H1 (cell line): ENCODE results near the gene RCOR2. TPM values are rescaled to one million over a fixed set of nuclear protein-coding genes. Genes with fewer than 3 reads are reported as not detected.

Experiments
- CTCF ChIA-PET: fragments of 300-600 bp; sonication (Branson Sonifier 250); formaldehyde crosslinking; loops from one replicate; lab custom pipeline; 2021; ENCODE audit not compliant: partially characterized antibody; lab: Charles Lee
- POLR2A ChIA-PET: fragments of 300-600 bp; sonication (Branson Sonifier 250); formaldehyde crosslinking; loops from one replicate; lab custom pipeline; 2021; ENCODE audit warnings: inconsistent platforms; ENCODE audit not compliant: partially characterized antibody; lab: Charles Lee
- DNase-seq, 2 experiments: peaks; one replicate each; pipeline versions ENCODE4 v3.0.0 to v3.0.0-alpha.2; 2010 to 2022; ENCODE audit warnings: low spot score in 2 of 2, low read depth in 1 of 2, mixed read lengths in 1 of 2
- FAIRE-seq: peaks from 2 replicates; lab custom pipeline; 2011; peaks lifted over from hg19 to GRCh38; lab: Jason Lieb, UNC
- H2AFZ ChIP-seq: 2 replicates; pipeline ENCODE4 v1.8.1; 2012; ENCODE audit warnings: low read length, inconsistent platforms
- H2AK5ac ChIP-seq: 2 replicates; pipeline ENCODE4 v1.6.1; 2013; ENCODE audit warnings: low read depth, low read length
- H2BK120ac ChIP-seq: replicated peaks from 2 replicates; pipeline ENCODE3; 2013; ENCODE audit warnings: low read depth, low read length, inconsistent platforms
- H2BK12ac ChIP-seq: 2 replicates; pipeline ENCODE4 v1.6.1; 2013; ENCODE audit warnings: low read depth, low read length
- H2BK15ac ChIP-seq: 2 replicates; pipeline ENCODE4 v1.6.1; 2013; ENCODE audit warnings: low read length
- H2BK20ac ChIP-seq: 2 replicates; pipeline ENCODE4 v1.6.1; 2013; ENCODE audit warnings: low read length
- H2BK5ac ChIP-seq: 2 replicates; pipeline ENCODE4 v1.6.1; 2013; ENCODE audit warnings: low read depth, low read length
- H3K14ac ChIP-seq: 2 replicates; pipeline ENCODE4 v1.6.1; 2013; ENCODE audit warnings: inconsistent platforms; ENCODE audit not compliant: insufficient read length
- H3K18ac ChIP-seq: 2 replicates; pipeline ENCODE4 v1.6.1; 2013; ENCODE audit warnings: low read length; ENCODE audit errors: extremely low read depth
- H3K23ac ChIP-seq: 2 replicates; pipeline ENCODE4 v1.6.1; 2013; ENCODE audit warnings: inconsistent platforms; ENCODE audit not compliant: insufficient read length
- H3K23me2 ChIP-seq: 2 replicates; pipeline ENCODE4 v1.6.1; 2013; ENCODE audit warnings: low read depth, low read length
- H3K27ac ChIP-seq: 2 replicates; pipeline ENCODE4 v1.6.1; 2011; ENCODE audit warnings: low read depth, low read length, inconsistent platforms
- H3K27me3 ChIP-seq, 4 experiments: replicated peaks in 1 of 4; 1 replicate in 1 of 4; 2 replicates in 3 of 4; pipeline versions ENCODE4 v1.6.1 to v1.8.1; 2011 to 2013; ENCODE audit warnings: low read length in 3 of 4, mild to moderate bottlenecking in 3 of 4, inconsistent platforms in 2 of 4, mixed read lengths in 2 of 4, moderate library complexity in 1 of 4; ENCODE audit not compliant: control insufficient read depth in 3 of 4, insufficient read depth in 3 of 4; ENCODE audit errors: extremely low read depth in 1 of 4
- H3K36me3 ChIP-seq, 4 experiments: 2 replicates each; pipeline versions ENCODE4 v1.6.1 to v1.8.1; 2011 to 2013; ENCODE audit warnings: mild to moderate bottlenecking in 4 of 4, low read length in 3 of 4, moderate library complexity in 2 of 4, control low read depth in 1 of 4, inconsistent platforms in 1 of 4; ENCODE audit not compliant: insufficient read depth in 4 of 4, control insufficient read depth in 2 of 4
- H3K4ac ChIP-seq: replicated peaks from 2 replicates; pipeline ENCODE3; 2013; ENCODE audit warnings: low read length, low read depth, mixed read lengths, inconsistent platforms; ENCODE audit not compliant: insufficient read length
- H3K4me1 ChIP-seq, 4 experiments: replicated peaks in 1 of 4; 1 replicate in 1 of 4; 2 replicates in 3 of 4; pipeline versions ENCODE4 v1.6.1 to v1.8.1; 2011 to 2013; ENCODE audit warnings: low read length in 3 of 4, inconsistent platforms in 2 of 4, mixed read lengths in 1 of 4; ENCODE audit not compliant: insufficient read depth in 4 of 4, control insufficient read depth in 3 of 4
- H3K4me2 ChIP-seq, 2 experiments: 2 replicates each; pipeline versions ENCODE4 v1.6.1 to v1.8.1; 2011 to 2013; ENCODE audit warnings: low read depth in 2 of 2, low read length in 2 of 2, control low read depth in 1 of 2, inconsistent platforms in 1 of 2, mild to moderate bottlenecking in 1 of 2; ENCODE audit not compliant: insufficient read depth in 1 of 2
- H3K4me3 ChIP-seq, 4 experiments: fragments of 200-600, 300-600 bp in 1 of 4; sonication (generic), shearing (Covaris generic), sonication (Bioruptor Twin) in 1 of 4; 2 replicates each; pipeline versions ENCODE4 v1.5.1 to v1.8.1; 2011 to 2016; ENCODE audit warnings: low read length in 4 of 4, low read depth in 3 of 4, control low read depth in 2 of 4, inconsistent platforms in 2 of 4, mild to moderate bottlenecking in 2 of 4, mixed read lengths in 1 of 4, moderate library complexity in 1 of 4; ENCODE audit not compliant: insufficient read depth in 2 of 4; ENCODE audit errors: extremely low read depth in 1 of 4
- H3K56ac ChIP-seq: replicated peaks from 2 replicates; pipeline ENCODE3; 2013; ENCODE audit warnings: low read depth, mild to moderate bottlenecking, mixed read lengths, low read length, inconsistent platforms; ENCODE audit not compliant: insufficient read length
- H3K79me1 ChIP-seq: 2 replicates; pipeline ENCODE4 v1.6.1; 2013; ENCODE audit warnings: low read depth, low read length, control low read depth
- H3K79me2 ChIP-seq, 2 experiments: 2 replicates each; pipeline versions ENCODE4 v1.6.1 to v1.8.1; 2012 to 2013; ENCODE audit warnings: low read length in 2 of 2, mild to moderate bottlenecking in 2 of 2, inconsistent platforms in 1 of 2; ENCODE audit not compliant: insufficient read depth in 2 of 2, control insufficient read depth in 1 of 2
- H3K9ac ChIP-seq, 4 experiments: replicated peaks in 1 of 4; 1 replicate in 1 of 4; 2 replicates in 3 of 4; pipeline versions ENCODE4 v1.6.1 to v1.8.1; 2011 to 2013; ENCODE audit warnings: low read depth in 3 of 4, low read length in 3 of 4, control low read depth in 2 of 4, mild to moderate bottlenecking in 2 of 4, moderate library complexity in 2 of 4, inconsistent platforms in 1 of 4; ENCODE audit errors: extremely low read depth in 1 of 4
- H3K9me3 ChIP-seq, 2 experiments: 2 replicates each; pipeline versions ENCODE4 v1.6.1 to v1.8.1; 2012 to 2013; ENCODE audit warnings: mild to moderate bottlenecking in 2 of 2, moderate library complexity in 2 of 2, control low read depth in 1 of 2, inconsistent platforms in 1 of 2, low read depth in 1 of 2, low read length in 1 of 2, mixed read lengths in 1 of 2; ENCODE audit not compliant: insufficient read depth in 2 of 2
- H4K20me1 ChIP-seq, 2 experiments: replicated peaks in 1 of 2; 2 replicates each; pipeline versions ENCODE3 to v1.8.1; 2011 to 2013; ENCODE audit warnings: inconsistent platforms in 2 of 2, low read length in 2 of 2, mild to moderate bottlenecking in 1 of 2; ENCODE audit not compliant: insufficient read depth in 2 of 2, control insufficient read depth in 1 of 2
- H4K5ac ChIP-seq: 2 replicates; pipeline ENCODE4 v1.6.1; 2013; ENCODE audit warnings: low read length, low read depth, mixed read lengths, inconsistent platforms; ENCODE audit not compliant: insufficient read length
- H4K8ac ChIP-seq: 2 replicates; pipeline ENCODE4 v1.8.0; 2013; ENCODE audit warnings: mild to moderate bottlenecking, moderate library complexity, low read length, inconsistent platforms; ENCODE audit not compliant: insufficient read depth; ENCODE audit errors: extremely low read depth
- H4K91ac ChIP-seq: replicated peaks from 2 replicates; pipeline ENCODE3; 2013; ENCODE audit warnings: low read length, mixed read lengths, inconsistent platforms; ENCODE audit not compliant: insufficient read length
- HDAC6 ChIP-seq: IDR thresholded peaks from one replicate; pipeline ENCODE4 v1.7.1; 2012; ENCODE audit warnings: low read depth, mild to moderate bottlenecking, inconsistent platforms, low read length, moderate library complexity
- KDM1A ChIP-seq: fragments of 200-600, 300-600 bp; sonication (generic); IDR thresholded peaks from 2 replicates; pipeline ENCODE4 v1.7.1; 2016; ENCODE audit warnings: mild to moderate bottlenecking, low read length, borderline replicate concordance
- NANOG ChIP-seq: IDR thresholded peaks from 2 replicates; pipeline ENCODE4 v1.6.1; 2011; ENCODE audit warnings: low read length, low read depth, mild to moderate bottlenecking, inconsistent platforms; ENCODE audit not compliant: insufficient read depth, poor library complexity, severe bottlenecking
- POU5F1 ChIP-seq: IDR thresholded peaks from 2 replicates; pipeline ENCODE4 v1.6.1; 2011; ENCODE audit warnings: low read depth, mild to moderate bottlenecking, low read length, moderate library complexity
- ZNF274 ChIP-seq: IDR thresholded peaks from 2 replicates; pipeline ENCODE4 v1.7.0; 2012; ENCODE audit warnings: low read length, borderline replicate concordance; ENCODE audit errors: extremely low read depth
- WGBS, 2 experiments: shearing (Covaris generic) in 1 of 2; methylation state at CpG; one replicate each; pipeline versions ENCODE4 v1.1.6 to v1.1.7; 2013 to 2015; ENCODE audit warnings: low lambda C conversion rate in 2 of 2, mixed read lengths in 2 of 2, inconsistent platforms in 1 of 2, low coverage in 1 of 2, missing lambda C conversion rate in 1 of 2; ENCODE audit not compliant: insufficient replicate concordance in 2 of 2, insufficient coverage in 1 of 2, insufficient read length in 1 of 2; ENCODE audit errors: extremely low coverage in 1 of 2, missing lambda C conversion rate in 1 of 2; 5-methylcytosine and 5-hydroxymethylcytosine counted together
- polyA plus RNA-seq, 7 experiments: library from polyadenylated mRNA; depleted of rRNA in 3 of 7; stranded (reverse) in 5 of 7; unstranded in 2 of 7; fragments of >200 nt in 5 of 7; fragments of 200-250 nt in 2 of 7; gene quantifications; 1 replicate in 5 of 7; 2 replicates in 1 of 7; 4 replicates in 1 of 7; pipeline versions ENCODE4 v1.2.1 to v1.2.3, GENCODE V29; 2011 to 2013; ENCODE audit warnings: missing spikeins in 2 of 7, mixed read lengths in 2 of 7
- total RNA-seq: library from RNA; stranded (reverse); fragmentation: NEBNext Ultra II Directional; extraction: Animal tissue kit (Norgen Biotek cat#: 25700); gene quantifications from 2 replicates; pipeline ENCODE4 v1.2.1, GENCODE V29; 2021
- TF ChIP-seq, protein P1 (sequence below): IDR thresholded peaks from 2 replicates; pipeline ENCODE4 v1.6.1; 2012; ENCODE audit warnings: low read length, inconsistent platforms

Gene RCOR2
- total and polyA plus RNA-seq, 2 of the 8 experiments (the other 6 are each of a cell fraction or from before 2014, with no cell fraction given), result 54.6 to 78.0 TPM

GRCh38 chr11:63904743-63905142, 12.2 kb downstream of the RCOR2 start:
- no peak overlapping the region for H3K18ac ChIP-seq
- H3K23me2 ChIP-seq, result no peaks in the 10 kb centered on the region; the same call in 1 of the 2 replicates
- H2BK12ac ChIP-seq, result no peak overlapping the region
- no peaks in the 10 kb centered on the region for H3K27me3 ChIP-seq
- H3K4me1 ChIP-seq, result peaks cover 0 to 38% (median 28%) of the 10 kb centered on the region in 4 experiments; a peak in 6 of 7 replicates
- H3K9me3 ChIP-seq, result no peaks in the 10 kb centered on the region
- no peak overlapping the region; the same call in 1 of the 2 replicates for H4K8ac ChIP-seq
- H2BK5ac ChIP-seq, result no peak overlapping the region
- no peak overlapping the region for H3K27ac ChIP-seq
- WGBS, 2 experiments, result 90% methylated on average over 13 of the region's 13 CpGs; no CpG with 5 or more reads in 1 of the 2 experiments
- H4K5ac ChIP-seq, result no peak overlapping the region
- H2AK5ac ChIP-seq, result no peak overlapping the region
- no peak overlapping the region for H3K4me3 ChIP-seq
- no peak overlapping the region for H2BK120ac ChIP-seq
- no peak overlapping the region for H2AFZ ChIP-seq
- FAIRE-seq, result no peak
- ChIA-PET CTCF (interaction anchor here (1.0 to 11.1 kb wide), 3 partner anchors 11 to 69 kb away, joined by 3 to 163 read pairs (median 7); partner anchors contain the start of gene MARK2), POLR2A (interaction anchor here (1.3 to 3.5 kb wide), 2 partner anchors 14 to 136 kb away, joined by 3 to 14 read pairs; partner anchors contain the start of genes RCOR2 and ZFTA)
- no peak for DNase-seq
- peaks cover 22 to 52% (median 36%) of the 10 kb centered on the region in 4 experiments for H3K36me3 ChIP-seq
- no peak overlapping the region for H3K9ac ChIP-seq
- H4K91ac ChIP-seq, result no peak overlapping the region
- H3K4me2 ChIP-seq, result no peak overlapping the region
- H4K20me1 ChIP-seq, result peaks cover 5 to 11% of the 10 kb centered on the region in 2 experiments
- H3K14ac ChIP-seq, result no peak overlapping the region
- H3K4ac ChIP-seq, result no peak overlapping the region
- H2BK20ac ChIP-seq, result no peak overlapping the region
- no peaks in the 10 kb centered on the region for H3K79me2 ChIP-seq
- no peak overlapping the region for H2BK15ac ChIP-seq
- no peak overlapping the region for H3K56ac ChIP-seq
- H3K79me1 ChIP-seq, result peaks cover 7% of the 10 kb centered on the region
- no peak overlapping the region for H3K23ac ChIP-seq
- TF ChIP-seq HDAC6 (no peak), POU5F1 (no peak), KDM1A (no peak), ZNF274 (no peak), NANOG (no peak)
- TF ChIP-seq, protein P1, sequence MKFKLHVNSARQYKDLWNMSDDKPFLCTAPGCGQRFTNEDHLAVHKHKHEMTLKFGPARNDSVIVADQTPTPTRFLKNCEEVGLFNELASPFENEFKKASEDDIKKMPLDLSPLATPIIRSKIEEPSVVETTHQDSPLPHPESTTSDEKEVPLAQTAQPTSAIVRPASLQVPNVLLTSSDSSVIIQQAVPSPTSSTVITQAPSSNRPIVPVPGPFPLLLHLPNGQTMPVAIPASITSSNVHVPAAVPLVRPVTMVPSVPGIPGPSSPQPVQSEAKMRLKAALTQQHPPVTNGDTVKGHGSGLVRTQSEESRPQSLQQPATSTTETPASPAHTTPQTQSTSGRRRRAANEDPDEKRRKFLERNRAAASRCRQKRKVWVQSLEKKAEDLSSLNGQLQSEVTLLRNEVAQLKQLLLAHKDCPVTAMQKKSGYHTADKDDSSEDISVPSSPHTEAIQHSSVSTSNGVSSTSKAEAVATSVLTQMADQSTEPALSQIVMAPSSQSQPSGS, result no peak
